ENCODE measurements around the gene ATRIP.

- TF ChIP-seq, protein P1, sequence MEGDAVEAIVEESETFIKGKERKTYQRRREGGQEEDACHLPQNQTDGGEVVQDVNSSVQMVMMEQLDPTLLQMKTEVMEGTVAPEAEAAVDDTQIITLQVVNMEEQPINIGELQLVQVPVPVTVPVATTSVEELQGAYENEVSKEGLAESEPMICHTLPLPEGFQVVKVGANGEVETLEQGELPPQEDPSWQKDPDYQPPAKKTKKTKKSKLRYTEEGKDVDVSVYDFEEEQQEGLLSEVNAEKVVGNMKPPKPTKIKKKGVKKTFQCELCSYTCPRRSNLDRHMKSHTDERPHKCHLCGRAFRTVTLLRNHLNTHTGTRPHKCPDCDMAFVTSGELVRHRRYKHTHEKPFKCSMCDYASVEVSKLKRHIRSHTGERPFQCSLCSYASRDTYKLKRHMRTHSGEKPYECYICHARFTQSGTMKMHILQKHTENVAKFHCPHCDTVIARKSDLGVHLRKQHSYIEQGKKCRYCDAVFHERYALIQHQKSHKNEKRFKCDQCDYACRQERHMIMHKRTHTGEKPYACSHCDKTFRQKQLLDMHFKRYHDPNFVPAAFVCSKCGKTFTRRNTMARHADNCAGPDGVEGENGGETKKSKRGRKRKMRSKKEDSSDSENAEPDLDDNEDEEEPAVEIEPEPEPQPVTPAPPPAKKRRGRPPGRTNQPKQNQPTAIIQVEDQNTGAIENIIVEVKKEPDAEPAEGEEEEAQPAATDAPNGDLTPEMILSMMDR (IDR thresholded peaks at IDR 0.05) = no peak
- TF ChIP-seq POLR2AphosphoS5 (IDR thresholded peaks at IDR 0.05) = no peak
- no peak for TF ChIP-seq POLR2A (IDR thresholded peaks at IDR 0.05)
- no peak for TF ChIP-seq EP300 (IDR thresholded peaks at IDR 0.05)
Observed at GRCh38 chr3:48434591-48435222, 11.8 kb upstream of the ATRIP start.

Measured in sigmoid colon (tissue), 4 donors.